Measurements from ENCODE around the gene ATRNL1. TPM values are rescaled to one million over a fixed set of nuclear protein-coding genes. Genes with fewer than 3 reads are reported as not detected.

The ATRNL1 gene
- total and polyA plus RNA-seq, 2 experiments from 2014 or later, result 4.8 to 29.7 TPM

GRCh38 chr10:115977855-115978254 lies 884.7 kb downstream of the ATRNL1 start:
- no peaks in the 10 kb centered on the region for H3F3A ChIP-seq (replicated peaks; ENCODE audit: low read depth)
- TF ChIP-seq ZNF331 (CRISPR knock-in tag; IDR thresholded peaks at IDR 0.05; ENCODE audit: low read depth) (no peak), ZNF462 (CRISPR knock-in tag; IDR thresholded peaks at IDR 0.05) (no peak), JUNB (IDR thresholded peaks at IDR 0.05; ENCODE audit: unreplicated experiment) (no peak), EZH2phosphoT487 (IDR thresholded peaks at IDR 0.05; ENCODE audit: unreplicated experiment) (no peak)
- no peaks in the 10 kb centered on the region for H4K20me1 ChIP-seq (replicated peaks; ENCODE audit: insufficient read depth)
- no peak overlapping the region for H3K4me3 ChIP-seq
- DNase-seq (ENCODE audit: low spot score) (no peak), ATAC-seq (no peak)
- peaks cover 25% of the 10 kb centered on the region for H3K4me1 Mint-ChIP-seq
- peaks cover 15% of the 10 kb centered on the region for H3K4me1 ChIP-seq (ENCODE audit: insufficient read depth)
- no peaks in the 10 kb centered on the region for H3K27me3 ChIP-seq (ENCODE audit: insufficient read depth)
- H2AFZ ChIP-seq, result no peak overlapping the region
- no peaks in the 10 kb centered on the region for H3K36me3 ChIP-seq (ENCODE audit: insufficient read depth)
- H3K27ac ChIP-seq (ENCODE audit: low read depth), result no peak overlapping the region
- H3K36me3 Mint-ChIP-seq (ENCODE audit: low read depth), result peaks cover 7% of the 10 kb centered on the region; the same call in 2 of the 3 replicates
- peaks cover 3% of the 10 kb centered on the region; the same call in 1 of the 2 replicates for H3K9me2 ChIP-seq (ENCODE audit: insufficient read depth)
- H3K4me2 ChIP-seq, result no peak overlapping the region
- no peak overlapping the region for H3K4me3 Mint-ChIP-seq
- no peaks in the 10 kb centered on the region for H3K79me2 ChIP-seq (replicated peaks; ENCODE audit: insufficient read depth)
- H3K9me3 Mint-ChIP-seq, result peaks cover 5% of the 10 kb centered on the region; the same call in 2 of the 3 replicates
- no peak overlapping the region for H3K27ac Mint-ChIP-seq
- H3K27me3 Mint-ChIP-seq (ENCODE audit: insufficient read depth, low read depth, poor library complexity), result peaks cover 7% of the 10 kb centered on the region

GRCh38 chr10:115979576-115979975 lies 886.4 kb downstream of the ATRNL1 start:
- no peak for ATAC-seq
- peaks cover 3% of the 10 kb centered on the region for H3K27me3 Mint-ChIP-seq (ENCODE audit: insufficient read depth, low read depth, poor library complexity)
- Histone ChIP-seq H3K9me2 (ENCODE audit: insufficient read depth) (no peaks in the 10 kb centered on the region), H3K79me2 (replicated peaks; ENCODE audit: insufficient read depth) (no peaks in the 10 kb centered on the region), H3K4me3 (no peak overlapping the region), H3F3A (replicated peaks; ENCODE audit: low read depth) (no peaks in the 10 kb centered on the region), H2AFZ (no peak overlapping the region), H3K4me2 (no peak overlapping the region), H3K4me1 (ENCODE audit: insufficient read depth) (peaks cover 15% of the 10 kb centered on the region), H3K27ac (ENCODE audit: low read depth) (no peak overlapping the region), H4K20me1 (replicated peaks; ENCODE audit: insufficient read depth) (no peaks in the 10 kb centered on the region), H3K36me3 (ENCODE audit: insufficient read depth) (no peaks in the 10 kb centered on the region), H3K27me3 (ENCODE audit: insufficient read depth) (no peaks in the 10 kb centered on the region)
- no peak for DNase-seq (ENCODE audit: low spot score)
- no peaks in the 10 kb centered on the region; the same call in 1 of the 3 replicates for H3K9me3 Mint-ChIP-seq
- H3K36me3 Mint-ChIP-seq (ENCODE audit: low read depth), result no peaks in the 10 kb centered on the region
- peaks cover 25% of the 10 kb centered on the region for H3K4me1 Mint-ChIP-seq
- no peak overlapping the region; the same call in 2 of the 3 replicates for H3K4me3 Mint-ChIP-seq
- H3K27ac Mint-ChIP-seq, result no peak overlapping the region
- TF ChIP-seq REST (IDR thresholded peaks at IDR 0.05; ENCODE audit: unreplicated experiment) (no peak), NANOG (IDR thresholded peaks at IDR 0.05; ENCODE audit: borderline replicate concordance) (no peak), EZH2phosphoT487 (IDR thresholded peaks at IDR 0.05; ENCODE audit: unreplicated experiment) (no peak), CREB1 (CRISPR knock-in tag; IDR thresholded peaks at IDR 0.05; ENCODE audit: low read depth) (no peak)

Measured in GM23338 (cell line).